Adrenal gland (tissue), 5 donors: ENCODE data around the gene RDH12.

Source experiments
- CTCF ChIP-seq, 6 experiments: fragments of 450-650 bp in 4 of 6; fragments of 200-600 bp in 2 of 6; sonication (generic) in 1 of 6; IDR thresholded peaks; 1 replicate in 5 of 6; 2 replicates in 1 of 6; pipeline versions ENCODE4 v1.5.1 to v1.8.0; 2016 to 2021; ENCODE audit warnings: antibody characterized with exemption in 6 of 6, mild to moderate bottlenecking in 2 of 6, moderate library complexity in 1 of 6
- POLR2A ChIP-seq, 2 donors: fragments of 450-650 bp; IDR thresholded peaks; one replicate each; pipeline ENCODE4 v1.6.1; 2017; ENCODE audit warnings: antibody characterized with exemption in 2 of 2, mild to moderate bottlenecking in 2 of 2, moderate library complexity in 1 of 2
- donor health status: DM: no; HTN: no; CAD: no.

- TF ChIP-seq CTCF (IDR thresholded peaks at IDR 0.05) (no peak), POLR2A (IDR thresholded peaks at IDR 0.05) (no peak)
Measured at GRCh38 chr14:67725171-67725570, 23.5 kb downstream of the RDH12 start.
